Stimulated activated memory B cell treated with anti-CD40 and anti-IgM and Interleukin-4, amounts not matched to agents 10 μg/mL and 1 μg/mL and 100 μg/mL, for 72 hours (primary cell): Measurements from ENCODE around the gene PI4K2B.
"Not testable (repeated sequence)": the region's sequence is repeated elsewhere in the genome, so short reads cannot be mapped to it uniquely, and the experiment has no call there.

Experiments used
- ATAC-seq: fragments of 150-1000 bp; cut with Tn5 transposase; 2 replicates; pipeline ENCODE4 v1.10.0; 2021
- H3K27ac Mint-ChIP-seq: one replicate; pipeline ENCODE4 v1.8.0; 2022; ENCODE audit warnings: mild to moderate bottlenecking, mixed read lengths
- H3K27me3 Mint-ChIP-seq: one replicate; pipeline ENCODE4 v1.8.0; 2022; ENCODE audit warnings: mixed read lengths
- H3K36me3 Mint-ChIP-seq: one replicate; pipeline ENCODE4 v1.8.0; 2022; ENCODE audit warnings: mixed read lengths
- H3K4me1 Mint-ChIP-seq: one replicate; pipeline ENCODE4 v1.8.0; 2022; ENCODE audit warnings: mixed read lengths
- H3K4me3 Mint-ChIP-seq: one replicate; pipeline ENCODE4 v1.8.0; 2022; ENCODE audit warnings: mild to moderate bottlenecking, moderate library complexity, mixed read lengths
- H3K9me3 Mint-ChIP-seq: one replicate; pipeline ENCODE4 v1.8.0; 2022; ENCODE audit warnings: mixed read lengths

Gene PI4K2B

GRCh38 chr4:25308306-25308705, 74.5 kb downstream of the PI4K2B start:
- peaks cover 41% of the 10 kb centered on the region for H3K4me1 Mint-ChIP-seq
- H3K27ac Mint-ChIP-seq: peak overlapping the region; percentile 81
- no peaks in the 10 kb centered on the region for H3K9me3 Mint-ChIP-seq
- H3K4me3 Mint-ChIP-seq: no peak overlapping the region
- no peaks in the 10 kb centered on the region for H3K36me3 Mint-ChIP-seq
- no peak for ATAC-seq
- H3K27me3 Mint-ChIP-seq: peaks cover 8% of the 10 kb centered on the region

DNA sequence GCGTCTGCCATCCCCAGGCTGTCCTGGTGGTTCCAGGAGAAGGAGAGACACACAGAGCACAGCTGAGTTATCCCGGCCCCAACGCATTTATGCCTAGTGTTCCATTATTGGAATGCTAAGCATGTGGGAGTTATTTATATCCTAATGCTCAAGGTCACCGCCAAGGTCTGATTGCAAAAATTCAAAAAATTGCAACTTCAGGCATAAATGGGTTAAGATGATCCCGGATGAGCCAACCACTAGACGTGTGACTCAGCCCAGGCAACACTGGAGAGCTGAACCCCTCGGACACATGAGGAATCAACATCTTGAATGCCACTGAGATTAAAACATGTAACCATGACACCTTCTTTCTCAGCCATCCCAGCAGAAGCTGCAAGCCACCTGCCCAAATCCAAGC, 74.9 kb downstream of the PI4K2B start:
- ATAC-seq: no peak
- Mint-ChIP-seq H3K27me3 (peaks cover 8% of the 10 kb centered on the region), H3K27ac (peak overlapping the region; percentile 81), H3K4me3 (no peak overlapping the region), H3K36me3 (no peaks in the 10 kb centered on the region), H3K9me3 (no peaks in the 10 kb centered on the region), H3K4me1 (peaks cover 46% of the 10 kb centered on the region)

DNA sequence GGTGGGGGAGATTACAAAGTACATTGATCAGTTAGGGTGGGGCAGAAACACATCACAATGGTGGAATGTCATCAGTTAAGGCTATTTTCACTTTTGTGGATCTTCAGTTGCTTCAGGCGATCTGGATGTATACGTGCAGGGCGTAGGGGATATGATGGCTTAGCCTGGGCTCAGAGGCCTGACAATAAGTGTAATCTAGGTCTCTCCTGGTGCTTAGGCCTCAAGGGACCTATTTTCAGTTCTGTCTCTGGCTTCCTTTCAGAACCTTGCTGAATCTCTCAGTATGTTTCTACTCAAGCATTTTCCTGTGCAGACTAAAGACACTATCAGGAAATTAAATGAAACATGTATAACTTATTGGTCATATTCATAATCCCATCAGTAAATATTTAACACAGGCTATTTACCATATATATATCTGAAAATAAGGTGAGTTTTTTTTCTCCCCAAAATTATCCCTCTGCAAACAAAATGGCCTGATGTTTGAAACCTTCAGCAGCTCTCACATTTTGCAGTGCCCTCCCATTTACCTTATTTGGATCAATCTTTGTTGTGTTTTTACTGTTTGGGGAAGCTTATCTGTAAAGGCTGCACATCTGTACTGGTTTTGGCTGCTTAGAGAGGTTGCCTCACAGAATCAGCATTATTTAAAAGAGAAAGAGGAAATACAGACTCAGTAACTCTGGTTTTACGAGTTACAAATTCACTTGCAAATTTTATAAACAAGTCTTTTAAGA, 76.4 kb downstream of the PI4K2B start:
- no peaks in the 10 kb centered on the region for H3K9me3 Mint-ChIP-seq
- peak overlapping the region; percentile 81 for H3K27ac Mint-ChIP-seq
- no peaks in the 10 kb centered on the region for H3K27me3 Mint-ChIP-seq
- peaks cover under 1% of the 10 kb centered on the region for H3K36me3 Mint-ChIP-seq
- no peak for ATAC-seq
- peaks cover 47% of the 10 kb centered on the region for H3K4me1 Mint-ChIP-seq
- H3K4me3 Mint-ChIP-seq: peak overlapping the region; percentile 8

DNA sequence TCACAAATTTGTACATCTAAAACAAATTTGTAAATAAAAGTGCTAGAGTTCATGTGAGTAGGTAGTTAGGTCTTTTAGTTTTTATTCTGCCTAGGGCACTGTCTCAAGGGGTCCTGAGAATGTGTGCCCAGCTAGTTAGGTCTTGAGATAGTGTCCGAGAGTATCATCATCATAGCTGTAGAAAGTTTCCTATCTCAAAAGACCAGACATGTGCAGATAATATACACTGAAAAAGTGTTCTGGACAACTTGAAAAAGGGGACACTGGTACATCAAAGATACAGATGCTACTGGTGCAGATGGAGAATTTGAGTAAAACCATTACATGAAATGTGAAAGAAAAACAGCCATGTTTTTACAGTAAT, 77.0 kb downstream of the PI4K2B start:
- peak overlapping the region; percentile 6 for H3K4me3 Mint-ChIP-seq

GRCh38 chr4:25312496-25313200, 78.8 kb downstream of the PI4K2B start, which contains the start of gene ZCCHC4:
Gene ZCCHC4 (plus strand): TSS chr4:25312774. CDS start chr4:25312810, 36 bp downstream.
- H3K4me3 Mint-ChIP-seq: peak within 1 kb of the TSS; percentile 99
- peak; percentile 100 for ATAC-seq
- H3K4me1 Mint-ChIP-seq: peaks cover 47% of the 10 kb centered on the region
- H3K36me3 Mint-ChIP-seq: peaks cover 14% of the 10 kb centered on the region
- H3K9me3 Mint-ChIP-seq: no peaks in the 10 kb centered on the region
- no peaks in the 10 kb centered on the region for H3K27me3 Mint-ChIP-seq
- H3K27ac Mint-ChIP-seq: peak within 1 kb of the TSS; percentile 94

More for the DNA sequence above, 77.0 kb downstream of the PI4K2B start:
- no peaks in the 10 kb centered on the region for H3K9me3 Mint-ChIP-seq
- ATAC-seq: no peak
- H3K27ac Mint-ChIP-seq: peak overlapping the region; percentile 81
- H3K4me1 Mint-ChIP-seq: peaks cover 47% of the 10 kb centered on the region
- no peaks in the 10 kb centered on the region for H3K27me3 Mint-ChIP-seq
- H3K36me3 Mint-ChIP-seq: peaks cover 6% of the 10 kb centered on the region

DNA sequence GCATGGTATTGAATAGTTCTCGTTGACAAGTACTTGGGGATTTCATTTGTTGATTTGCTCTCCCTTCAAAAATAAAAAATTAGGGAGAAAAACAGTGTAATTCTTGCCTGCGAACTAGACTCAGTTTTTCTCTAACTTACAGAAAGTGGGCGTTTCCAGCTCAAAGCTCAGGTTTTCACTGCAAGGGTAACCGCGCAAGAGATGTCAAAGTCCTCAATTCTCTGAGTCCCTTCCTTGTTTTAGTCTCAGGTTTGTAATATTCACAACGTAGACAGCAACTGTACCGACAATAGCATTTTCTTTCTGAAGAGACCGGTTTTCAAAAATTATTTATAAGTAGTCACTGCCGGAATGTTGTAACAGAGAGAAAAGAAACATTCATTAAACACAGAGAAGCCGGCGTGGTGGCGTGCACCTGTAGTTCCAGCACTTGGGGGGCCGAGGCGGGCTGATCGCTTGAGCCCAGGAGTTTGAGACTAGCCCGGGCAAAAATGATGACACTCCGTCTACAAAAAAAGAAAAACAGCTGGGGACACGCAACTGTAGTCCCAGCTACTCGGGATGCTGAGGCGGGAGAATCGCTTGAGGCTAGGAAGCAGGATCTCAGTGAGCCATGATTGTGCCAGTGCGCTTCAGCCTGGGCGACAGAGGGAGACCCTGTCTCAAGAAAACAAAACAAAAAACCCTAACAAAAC, 79.5 kb downstream of the PI4K2B start:
- Mint-ChIP-seq H3K36me3 (peaks cover 18% of the 10 kb centered on the region), H3K4me1 (peaks cover 40% of the 10 kb centered on the region), H3K27ac (peak overlapping the region; percentile 94), H3K27me3 (no peaks in the 10 kb centered on the region), H3K4me3 (peak overlapping the region; percentile 99), H3K9me3 (no peaks in the 10 kb centered on the region)
- ATAC-seq: no peak

DNA sequence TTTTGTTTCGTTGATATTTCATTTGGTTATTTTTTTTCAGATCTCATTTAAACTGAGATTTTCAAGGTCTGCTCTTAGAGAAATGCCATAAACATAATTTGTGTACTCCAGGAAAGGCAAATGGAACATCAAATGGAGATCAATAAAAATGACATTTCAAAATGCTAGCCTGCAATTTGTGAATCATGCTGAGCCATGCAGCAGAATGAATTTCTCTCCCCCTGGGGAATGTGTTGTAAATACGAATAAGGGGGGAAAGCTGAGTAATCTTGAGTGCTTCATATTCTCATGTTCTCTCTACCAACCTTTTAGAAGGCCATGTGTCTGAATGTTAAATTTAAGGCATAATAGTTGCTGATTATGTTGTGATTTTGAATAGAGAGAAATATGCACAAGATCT, 86.5 kb downstream of the PI4K2B start:
- Mint-ChIP-seq H3K36me3 (peaks cover 35% of the 10 kb centered on the region), H3K9me3 (no peaks in the 10 kb centered on the region), H3K4me3 (no peak overlapping the region), H3K27me3 (no peaks in the 10 kb centered on the region), H3K4me1 (peaks cover 12% of the 10 kb centered on the region), H3K27ac (no peak overlapping the region)
- no peak for ATAC-seq

- H3K27ac Mint-ChIP-seq: no peak overlapping the region
- H3K36me3 Mint-ChIP-seq: peaks cover 32% of the 10 kb centered on the region
- ATAC-seq: no peak
- H3K9me3 Mint-ChIP-seq: no peaks in the 10 kb centered on the region
- H3K4me3 Mint-ChIP-seq: no peak overlapping the region
- no peaks in the 10 kb centered on the region for H3K27me3 Mint-ChIP-seq
- peaks cover 12% of the 10 kb centered on the region for H3K4me1 Mint-ChIP-seq
These were observed 86.9 kb downstream of the PI4K2B start for GRCh38 chr4:25320773-25321172.

- Mint-ChIP-seq H3K9me3 (no peaks in the 10 kb centered on the region), H3K4me1 (peaks cover 18% of the 10 kb centered on the region), H3K4me3 (no peak overlapping the region), H3K27me3 (no peaks in the 10 kb centered on the region), H3K36me3 (peaks cover 39% of the 10 kb centered on the region), H3K27ac (no peak overlapping the region)
- no peak for ATAC-seq
These were observed 87.9 kb downstream of the PI4K2B start for GRCh38 chr4:25321703-25322102.

DNA sequence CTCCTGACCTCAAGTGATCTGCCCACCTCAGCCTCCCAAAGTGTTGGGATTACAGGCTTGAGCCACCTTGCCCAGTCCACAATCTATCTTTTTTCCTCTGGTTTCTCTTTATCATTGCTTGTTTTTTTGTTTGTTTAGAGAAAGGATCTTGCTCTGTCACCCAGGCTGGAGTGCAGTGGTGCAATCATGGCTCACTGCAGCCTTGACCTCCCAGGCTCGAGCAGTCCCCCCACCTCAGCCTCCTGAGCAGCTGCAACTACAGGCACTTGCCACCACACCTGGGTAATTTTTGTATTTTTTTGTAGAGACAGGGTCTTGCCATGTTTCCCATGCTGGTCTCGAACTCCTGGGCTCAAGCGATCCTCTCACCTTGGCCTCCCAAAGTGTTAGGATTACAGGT, 94.6 kb downstream of the PI4K2B start:
- Mint-ChIP-seq H3K4me1 (peaks cover 18% of the 10 kb centered on the region), H3K36me3 (peaks cover 15% of the 10 kb centered on the region)
- H3K27ac Mint-ChIP-seq, H3K9me3 Mint-ChIP-seq, H3K27me3 Mint-ChIP-seq, H3K4me3 Mint-ChIP-seq, ATAC-seq: not testable (repeated sequence)
